Urinary bladder (tissue), 4 donors: ENCODE measurements around the gene SIRPA. TPM values are rescaled to one million over a fixed set of nuclear protein-coding genes. Genes with fewer than 3 reads are reported as not detected.
"Not testable (repeated sequence)": the region's sequence is repeated elsewhere in the genome, so short reads cannot be mapped to it uniquely, and the experiment has no call there.

ENCODE experiments used
- DNase-seq: peaks from one replicate; pipeline ENCODE4 v3.0.0-alpha.2; 2015; ENCODE audit errors: extremely low spot score
- H3K27ac ChIP-seq: one replicate; pipeline ENCODE4 v1.5.1; 2013; ENCODE audit warnings: low read depth, mild to moderate bottlenecking, moderate library complexity
- H3K36me3 ChIP-seq: one replicate; pipeline ENCODE4 v1.6.1; 2013; ENCODE audit warnings: mild to moderate bottlenecking, moderate library complexity; ENCODE audit not compliant: insufficient read depth
- H3K4me1 ChIP-seq: one replicate; pipeline ENCODE4 v1.6.1; 2013; ENCODE audit warnings: mild to moderate bottlenecking, moderate library complexity; ENCODE audit not compliant: insufficient read depth
- H3K4me3 ChIP-seq: one replicate; pipeline ENCODE4 v1.5.1; 2013; ENCODE audit warnings: low read depth, low read length
- whole genome bisulfite sequencing: extraction: QIAGEN DNeasy Blood & Tissue Kit; methylation state at CpG from one replicate; pipeline ENCODE4 v1.1.7; 2013; 5-methylcytosine and 5-hydroxymethylcytosine counted together
- polyA plus RNA-seq: library from polyadenylated mRNA; stranded (reverse); fragments of 200-250 nt; gene quantifications from one replicate; pipeline ENCODE4 v1.2.3, GENCODE V29; 2013
- total RNA-seq: library from RNA; depleted of rRNA; stranded (reverse); fragments of >200 nt; gene quantifications from one replicate; pipeline ENCODE4 v1.2.3, GENCODE V29; 2014
- donor health status: healthy with polysubstance abuse.
- donor health status: healthy.

The SIRPA gene
- total and polyA plus RNA-seq, 2 donors: 11.2 to 27.8 TPM

DNA sequence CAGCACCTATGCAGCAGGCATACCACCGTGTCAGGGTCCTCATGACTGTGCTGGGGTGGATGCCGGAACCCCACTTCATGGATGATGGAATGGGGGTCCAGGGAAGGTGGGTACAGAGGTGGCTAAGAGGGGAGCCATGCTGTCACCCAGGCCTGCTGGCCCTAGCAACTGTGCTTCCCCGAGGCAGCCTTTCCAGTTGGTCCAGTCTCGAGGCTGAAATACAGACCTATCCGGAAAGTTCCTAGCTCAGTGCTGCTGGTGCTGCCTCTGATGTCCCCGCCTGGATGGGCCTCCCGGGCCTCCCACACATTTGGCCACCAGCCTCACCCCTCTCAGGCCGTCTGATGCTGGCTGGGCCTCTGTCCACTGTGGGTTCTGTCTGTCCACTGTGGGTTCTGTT, 17.4 kb downstream of the SIRPA start:
- Histone ChIP-seq H3K36me3 (no peaks in the 10 kb centered on the region), H3K4me1 (peaks cover 1% of the 10 kb centered on the region), H3K4me3 (no peak overlapping the region), H3K27ac (no peak overlapping the region)
- 75% methylated on average over 8 of the region's 8 CpGs for WGBS
- DNase-seq: no peak

DNA sequence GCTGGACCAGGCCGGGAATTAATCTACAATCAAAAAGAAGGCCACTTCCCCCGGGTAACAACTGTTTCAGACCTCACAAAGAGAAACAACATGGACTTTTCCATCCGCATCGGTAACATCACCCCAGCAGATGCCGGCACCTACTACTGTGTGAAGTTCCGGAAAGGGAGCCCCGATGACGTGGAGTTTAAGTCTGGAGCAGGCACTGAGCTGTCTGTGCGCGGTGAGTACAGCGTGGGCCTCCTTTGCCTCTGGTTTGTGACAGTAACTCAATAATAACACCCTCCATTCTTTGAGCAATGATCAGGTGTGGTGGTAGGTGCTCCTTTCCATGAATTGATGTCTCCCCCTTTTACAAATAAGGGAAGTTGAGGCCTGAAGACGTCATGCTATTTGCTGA, 20.0 kb downstream of the SIRPA start:
- H3K4me3 ChIP-seq, H3K27ac ChIP-seq, DNase-seq, H3K36me3 ChIP-seq, H3K4me1 ChIP-seq: not testable (repeated sequence)
- WGBS: 92% methylated on average over 12 of the region's 12 CpGs

DNA sequence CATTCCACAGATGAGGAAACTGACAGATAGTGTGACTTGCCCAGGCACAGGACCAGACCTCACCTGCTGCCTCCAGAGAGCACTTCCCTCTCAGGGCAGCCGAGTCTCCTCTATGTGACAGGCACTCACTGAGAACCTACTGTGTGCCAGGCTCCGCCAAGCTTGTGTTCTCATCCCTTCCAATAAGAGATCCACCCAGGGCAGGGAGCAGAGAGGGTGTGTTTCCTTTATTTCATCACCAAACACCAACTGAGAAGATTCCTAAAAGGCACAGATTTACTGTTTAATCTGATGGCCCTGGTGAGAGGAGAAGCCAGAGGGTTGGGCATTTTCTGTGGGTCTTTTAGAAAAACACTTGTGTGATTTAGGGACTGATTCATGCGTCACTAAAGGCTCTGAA, 20.5 kb downstream of the SIRPA start:
- WGBS: 91% methylated on average over 3 of the region's 3 CpGs
- Histone ChIP-seq H3K36me3 (no peaks in the 10 kb centered on the region), H3K4me1 (peaks cover 1% of the 10 kb centered on the region), H3K27ac (no peak overlapping the region), H3K4me3 (no peak overlapping the region)
- DNase-seq: no peak

DNA sequence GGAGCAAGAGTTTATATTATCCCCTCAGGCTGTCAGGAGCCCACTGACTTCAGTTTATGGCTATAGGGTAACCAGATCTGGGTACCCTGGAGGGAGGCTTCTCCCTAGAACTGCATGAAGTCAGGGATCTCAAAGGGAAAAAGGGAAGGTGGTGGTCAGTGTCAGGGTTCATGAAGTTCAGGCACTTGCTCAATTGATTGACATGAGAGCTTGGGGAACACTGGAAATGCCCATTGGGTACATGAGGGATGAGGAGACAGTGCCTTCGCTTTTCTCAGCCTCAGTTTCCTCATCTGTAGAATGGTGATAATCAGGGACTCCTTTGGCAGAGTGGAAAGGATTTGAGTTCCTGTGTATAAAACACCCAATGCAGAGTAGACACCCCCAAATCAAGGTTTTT, 22.6 kb downstream of the SIRPA start:
- no peak for DNase-seq
- Histone ChIP-seq H3K27ac (no peak overlapping the region), H3K4me1 (peaks cover under 1% of the 10 kb centered on the region), H3K36me3 (no peaks in the 10 kb centered on the region), H3K4me3 (no peak overlapping the region)
- 98% methylated on average over 1 of the region's 1 CpG for WGBS

DNA sequence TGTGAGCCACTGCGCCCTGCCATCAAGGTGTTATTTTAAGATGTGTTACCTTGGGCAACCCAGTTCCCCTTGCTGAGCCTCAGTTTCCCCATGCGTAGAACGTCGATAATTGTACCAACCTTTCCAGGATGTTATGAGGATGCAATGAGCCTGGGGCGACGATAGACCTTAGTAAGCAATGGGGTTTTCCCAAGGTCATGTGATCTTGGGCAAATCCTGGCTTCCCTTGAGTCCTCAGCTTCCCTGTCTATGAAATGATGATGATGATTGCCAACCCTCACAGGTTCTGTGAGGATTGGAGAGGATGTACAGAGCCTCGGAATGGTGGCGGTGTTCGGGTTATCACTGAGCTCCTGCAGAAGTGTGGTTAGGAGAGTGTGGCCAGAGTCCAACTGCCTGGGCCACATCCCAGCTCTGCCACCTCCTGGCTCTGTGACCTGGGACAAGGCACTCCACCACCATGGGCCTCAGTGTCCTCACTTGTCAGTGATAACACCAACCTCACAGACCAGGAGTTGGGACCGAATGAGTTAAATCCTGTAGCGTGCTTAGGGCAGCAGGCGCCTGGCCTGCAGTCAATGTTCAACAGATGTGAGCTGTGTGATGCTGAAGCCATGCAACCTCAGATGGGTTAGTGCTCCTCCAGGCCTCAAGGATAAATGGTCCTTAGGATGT, 23.4 kb downstream of the SIRPA start:
- Histone ChIP-seq H3K4me1 (no peaks in the 10 kb centered on the region), H3K4me3 (no peak overlapping the region), H3K36me3 (no peaks in the 10 kb centered on the region), H3K27ac (no peak overlapping the region)
- no peak for DNase-seq
- WGBS: 87% methylated on average over 12 of the region's 12 CpGs

DNA sequence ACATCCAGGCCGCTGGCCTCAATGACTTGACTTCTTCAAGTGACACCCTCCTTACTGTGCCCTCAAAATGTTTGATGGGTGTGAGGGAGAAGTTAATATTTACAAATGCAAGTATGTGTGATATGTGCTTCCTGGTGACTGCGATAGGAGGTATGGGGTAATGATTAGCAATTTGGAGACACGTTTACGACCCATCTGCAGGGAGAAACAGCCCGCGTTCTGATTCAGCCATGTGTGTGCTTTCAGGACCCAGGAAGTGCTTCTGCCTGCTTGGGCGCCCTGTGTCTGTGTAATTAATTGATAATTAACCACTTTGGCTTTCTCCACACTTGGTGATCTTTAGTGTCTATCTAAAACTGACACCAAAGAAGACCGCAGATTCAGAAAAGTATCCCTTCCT, 25.0 kb downstream of the SIRPA start:
- H3K27ac ChIP-seq: no peak overlapping the region
- no peak overlapping the region for H3K4me3 ChIP-seq
- no peaks in the 10 kb centered on the region for H3K36me3 ChIP-seq
- DNase-seq: no peak
- WGBS: 69% methylated on average over 8 of the region's 8 CpGs
- H3K4me1 ChIP-seq: no peaks in the 10 kb centered on the region

DNA sequence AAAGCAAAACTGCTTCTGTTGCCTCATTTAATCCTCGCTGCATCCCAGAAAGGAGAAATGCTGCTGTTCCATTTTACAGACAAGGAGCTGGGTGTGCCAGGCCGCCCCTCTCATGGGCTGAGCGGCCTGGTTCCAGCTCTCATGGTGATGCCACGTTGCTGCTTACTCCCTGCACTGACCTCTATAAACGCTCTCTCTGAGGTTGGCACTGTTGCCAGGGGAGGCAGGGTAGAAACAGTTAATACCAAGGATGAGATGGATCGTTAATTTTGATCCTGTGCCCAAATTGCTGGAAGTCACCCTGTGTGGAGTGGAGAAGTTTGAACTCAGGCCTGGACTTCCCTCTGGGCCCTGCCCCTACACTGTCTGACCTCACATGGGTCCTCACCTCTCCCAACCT, 25.6 kb downstream of the SIRPA start:
- DNase-seq: no peak
- Histone ChIP-seq H3K4me1 (no peaks in the 10 kb centered on the region), H3K36me3 (no peaks in the 10 kb centered on the region), H3K4me3 (no peak overlapping the region), H3K27ac (no peak overlapping the region)
- WGBS: 66% methylated on average over 6 of the region's 6 CpGs

DNA sequence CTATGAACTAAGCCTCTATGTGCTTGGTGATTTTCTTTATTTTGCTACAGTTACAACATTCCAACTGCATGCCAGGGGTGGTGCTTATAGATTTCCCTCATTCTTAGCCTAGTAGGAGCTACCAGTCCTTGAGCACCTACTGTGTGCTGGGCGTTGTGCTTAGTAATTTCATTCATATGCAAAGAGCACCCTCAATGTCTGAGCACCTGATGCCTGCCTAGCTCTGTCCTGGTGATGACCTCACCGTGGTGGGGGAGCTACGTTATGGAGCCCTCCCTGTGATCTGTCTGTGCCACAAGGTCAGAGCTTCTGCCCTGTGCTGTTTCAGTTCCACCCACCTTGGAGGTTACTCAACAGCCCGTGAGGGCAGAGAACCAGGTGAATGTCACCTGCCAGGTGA, 26.8 kb downstream of the SIRPA start:
- not testable (repeated sequence) for H3K36me3 ChIP-seq, DNase-seq, H3K4me1 ChIP-seq, H3K4me3 ChIP-seq, H3K27ac ChIP-seq
- WGBS: 84% methylated on average over 4 of the region's 4 CpGs

DNA sequence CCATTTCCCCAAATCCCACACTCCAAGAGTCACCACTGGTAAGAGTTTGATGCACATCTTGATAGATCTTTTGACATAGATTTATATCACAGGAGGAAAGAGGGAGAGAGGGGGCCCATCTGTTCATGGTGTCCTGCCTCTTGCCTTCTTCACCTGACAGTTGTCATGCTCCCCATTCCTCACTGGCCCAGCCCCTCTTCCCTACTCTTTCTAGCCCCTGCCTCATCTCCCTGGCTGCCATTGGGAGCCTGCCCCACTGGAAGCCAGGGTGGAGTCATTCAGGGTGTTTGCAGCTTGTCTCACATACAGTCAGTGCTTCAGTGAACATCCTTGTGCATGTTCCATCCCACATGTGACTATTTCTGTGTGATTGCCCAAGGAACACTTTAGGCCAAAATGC, 27.6 kb downstream of the SIRPA start:
- H3K27ac ChIP-seq: no peak overlapping the region
- no peak overlapping the region for H3K4me3 ChIP-seq
- DNase-seq: no peak
- no peaks in the 10 kb centered on the region for H3K4me1 ChIP-seq
- no peaks in the 10 kb centered on the region for H3K36me3 ChIP-seq

DNA sequence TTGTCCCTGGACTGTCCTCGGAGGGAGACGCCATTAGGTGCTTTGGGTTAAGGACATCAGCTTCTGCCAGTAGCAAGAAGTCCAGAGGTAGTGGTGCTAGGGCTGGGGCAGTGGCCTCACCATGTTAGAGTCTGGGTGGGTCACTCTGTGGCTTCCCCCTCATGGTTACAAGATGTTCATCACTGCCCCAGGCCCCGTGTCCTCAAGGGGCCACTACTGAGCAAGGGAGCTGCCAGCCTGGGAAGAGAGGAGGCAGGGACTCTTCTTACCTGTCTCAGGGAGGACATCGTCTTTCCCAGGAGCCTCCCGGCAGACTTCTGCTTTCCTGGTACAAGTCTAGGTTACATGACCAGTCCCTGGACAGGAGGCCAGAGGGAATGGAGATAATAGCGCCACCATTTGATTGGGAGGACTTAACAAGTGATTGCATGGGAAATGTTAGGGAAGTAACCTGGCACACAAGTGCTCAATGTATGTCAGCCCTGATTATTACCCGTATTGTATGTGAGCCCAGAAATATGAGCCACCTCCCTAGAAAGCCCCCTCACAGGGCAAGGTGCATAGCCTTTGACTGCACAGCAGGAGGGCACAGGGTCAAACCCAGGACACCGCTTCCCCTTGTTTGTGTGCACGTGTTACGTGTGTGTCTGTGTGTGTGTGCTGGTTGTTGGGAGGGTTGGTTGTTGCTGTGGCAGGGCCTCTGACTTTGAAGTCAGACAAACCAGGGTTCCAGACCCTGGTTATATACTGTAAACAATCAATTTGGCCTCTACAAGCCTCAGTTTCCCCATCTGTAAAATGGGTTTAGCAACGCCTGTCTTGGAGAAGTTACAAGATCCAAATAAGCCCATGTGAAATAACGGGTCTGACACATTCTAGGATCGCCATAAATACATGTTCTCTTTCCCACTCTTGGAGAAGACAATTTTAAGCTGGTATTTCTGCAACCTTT, 30.0 kb downstream of the SIRPA start:
- no peak for DNase-seq
- Histone ChIP-seq H3K4me1 (no peaks in the 10 kb centered on the region), H3K36me3 (no peaks in the 10 kb centered on the region), H3K27ac (no peak overlapping the region), H3K4me3 (no peak overlapping the region)
- WGBS: 91% methylated on average over 13 of the region's 13 CpGs

DNA sequence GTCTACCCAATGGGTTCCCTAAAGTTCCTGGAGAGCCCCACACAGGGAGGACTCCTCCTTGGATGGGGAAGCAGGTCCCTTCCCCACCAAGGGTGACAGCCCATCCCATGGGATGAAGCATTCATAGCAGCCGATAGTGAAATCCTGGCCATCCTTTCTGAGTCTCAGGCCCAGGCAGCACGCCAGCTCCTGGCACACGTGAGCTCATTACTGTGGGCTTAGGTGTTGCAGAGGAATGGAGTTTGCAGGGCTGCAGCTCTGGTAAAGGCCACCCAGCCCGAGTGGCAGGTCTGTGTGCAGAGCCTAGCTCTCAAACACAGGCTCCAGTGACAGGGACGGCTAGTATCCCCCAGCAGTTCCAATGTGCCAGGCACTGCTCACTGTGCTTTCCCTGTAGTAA, 31.0 kb downstream of the SIRPA start:
- H3K4me3 ChIP-seq: no peak overlapping the region
- WGBS: 76% methylated on average over 5 of the region's 5 CpGs
- no peak overlapping the region for H3K27ac ChIP-seq
- no peaks in the 10 kb centered on the region for H3K36me3 ChIP-seq
- no peaks in the 10 kb centered on the region for H3K4me1 ChIP-seq
- no peak for DNase-seq

DNA sequence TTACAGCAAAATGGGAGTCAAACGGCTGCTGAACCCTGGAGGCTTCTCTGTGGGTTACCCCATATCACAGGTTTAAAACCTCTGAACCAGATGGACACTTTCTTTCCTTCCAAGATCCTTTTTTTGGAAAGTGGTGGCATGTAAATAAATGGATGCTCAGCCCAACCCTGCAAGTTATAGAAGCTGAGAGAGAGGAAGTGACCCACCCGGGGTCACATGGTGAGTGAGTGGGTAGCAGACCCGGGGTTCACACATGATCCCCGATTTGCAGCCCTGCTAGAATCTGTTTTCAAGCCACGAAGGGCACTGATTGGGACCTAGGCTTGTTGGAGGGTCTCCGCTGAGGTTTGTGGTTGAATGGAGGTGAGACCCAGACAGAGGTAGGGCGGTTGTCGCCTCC, 32.0 kb downstream of the SIRPA start:
- H3K36me3 ChIP-seq: no peaks in the 10 kb centered on the region
- no peak for DNase-seq
- 74% methylated on average over 8 of the region's 8 CpGs for WGBS
- H3K4me3 ChIP-seq: no peak overlapping the region
- H3K4me1 ChIP-seq: no peaks in the 10 kb centered on the region
- H3K27ac ChIP-seq: no peak overlapping the region

DNA sequence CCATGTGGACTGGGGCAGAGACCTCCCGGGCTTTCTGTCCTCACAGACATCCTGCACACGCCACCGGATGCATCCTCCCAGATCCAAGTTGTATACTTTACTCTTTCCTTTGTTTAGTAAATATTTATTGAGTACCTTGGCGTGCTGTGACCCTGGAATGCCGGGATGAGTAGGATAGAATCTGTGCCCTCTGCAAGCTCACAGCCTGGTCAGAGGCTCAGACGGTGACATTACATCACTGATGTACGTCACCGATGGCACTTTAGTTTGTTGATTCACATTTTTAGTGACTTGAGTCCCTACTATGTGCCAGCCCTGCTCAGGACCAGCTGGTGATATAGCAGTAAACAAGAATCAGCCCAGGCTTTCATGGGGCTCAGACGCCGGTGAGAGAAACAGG, 32.9 kb downstream of the SIRPA start:
- Histone ChIP-seq H3K36me3 (no peaks in the 10 kb centered on the region), H3K4me3 (no peak overlapping the region), H3K27ac (no peak overlapping the region), H3K4me1 (no peaks in the 10 kb centered on the region)
- DNase-seq: no peak
- 72% methylated on average over 10 of the region's 10 CpGs for WGBS

DNA sequence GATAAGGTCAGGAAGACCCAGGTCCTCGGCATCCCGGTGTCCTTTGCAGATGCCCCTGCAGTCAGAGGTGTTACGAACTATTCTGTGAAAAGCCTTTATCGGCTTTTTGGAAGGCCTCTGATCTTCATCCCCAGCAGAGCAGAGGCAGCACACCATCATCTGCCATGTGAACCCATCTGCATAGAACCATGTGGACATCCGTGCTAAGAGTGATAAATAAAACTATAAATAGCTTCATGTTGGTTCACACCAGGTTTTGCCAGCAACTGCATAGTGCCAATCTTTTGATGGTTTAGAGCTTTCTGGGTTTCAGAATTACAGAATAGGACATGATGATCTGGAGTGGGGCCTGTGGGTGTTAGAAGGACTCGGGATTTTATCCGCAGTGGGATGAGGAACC, 33.6 kb downstream of the SIRPA start:
- Histone ChIP-seq H3K4me3 (no peak overlapping the region), H3K27ac (peak overlapping the region; percentile 12), H3K36me3 (no peaks in the 10 kb centered on the region), H3K4me1 (no peaks in the 10 kb centered on the region)
- 74% methylated on average over 7 of the region's 7 CpGs for WGBS
- no peak for DNase-seq
